ENCODE data around the gene CTDSP1. TPM values are rescaled to one million over a fixed set of nuclear protein-coding genes. Genes with fewer than 3 reads are reported as not detected.

Gene CTDSP1
- total and polyA plus RNA-seq, 10 donors, result 65.6 to 184 (median 135) TPM

DNA sequence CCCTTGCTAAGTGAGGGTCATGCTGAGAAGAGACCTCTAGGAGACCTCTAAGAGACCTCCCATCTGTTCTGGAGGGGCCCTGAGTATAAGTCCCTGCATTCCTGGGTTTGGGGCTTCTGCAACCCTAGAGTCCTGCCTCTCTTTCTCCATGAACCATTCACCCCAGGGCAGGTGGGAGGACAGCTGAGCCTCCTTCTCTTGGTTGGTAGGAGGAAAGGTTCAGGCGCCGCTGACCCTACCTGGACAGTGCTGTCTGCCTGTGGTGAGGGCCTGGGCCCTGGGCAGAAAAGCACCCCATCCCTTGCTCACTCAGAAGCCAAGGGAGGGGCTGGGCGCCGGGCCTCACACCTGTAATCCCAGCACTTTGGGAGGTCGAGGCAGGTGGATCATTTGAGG, 18.7 kb downstream of the CTDSP1 start:
- H3K27ac ChIP-seq, result no peak overlapping the region
- TF ChIP-seq, protein P1, sequence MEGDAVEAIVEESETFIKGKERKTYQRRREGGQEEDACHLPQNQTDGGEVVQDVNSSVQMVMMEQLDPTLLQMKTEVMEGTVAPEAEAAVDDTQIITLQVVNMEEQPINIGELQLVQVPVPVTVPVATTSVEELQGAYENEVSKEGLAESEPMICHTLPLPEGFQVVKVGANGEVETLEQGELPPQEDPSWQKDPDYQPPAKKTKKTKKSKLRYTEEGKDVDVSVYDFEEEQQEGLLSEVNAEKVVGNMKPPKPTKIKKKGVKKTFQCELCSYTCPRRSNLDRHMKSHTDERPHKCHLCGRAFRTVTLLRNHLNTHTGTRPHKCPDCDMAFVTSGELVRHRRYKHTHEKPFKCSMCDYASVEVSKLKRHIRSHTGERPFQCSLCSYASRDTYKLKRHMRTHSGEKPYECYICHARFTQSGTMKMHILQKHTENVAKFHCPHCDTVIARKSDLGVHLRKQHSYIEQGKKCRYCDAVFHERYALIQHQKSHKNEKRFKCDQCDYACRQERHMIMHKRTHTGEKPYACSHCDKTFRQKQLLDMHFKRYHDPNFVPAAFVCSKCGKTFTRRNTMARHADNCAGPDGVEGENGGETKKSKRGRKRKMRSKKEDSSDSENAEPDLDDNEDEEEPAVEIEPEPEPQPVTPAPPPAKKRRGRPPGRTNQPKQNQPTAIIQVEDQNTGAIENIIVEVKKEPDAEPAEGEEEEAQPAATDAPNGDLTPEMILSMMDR (IDR thresholded peaks at IDR 0.05 in 8 of 11, conservative IDR thresholded peaks at IDR 0.05 in 3 of 11), result no peak
- TF ChIP-seq POLR2AphosphoS5 (IDR thresholded peaks at IDR 0.05) (no peak), POLR2A (IDR thresholded peaks at IDR 0.05) (no peak)
- intact Hi-C loops (cut with DNase I; ENCODE audit: low total_unique reads), result no loop called here
- H3K4me1 ChIP-seq, result peaks cover 0 to under 1% (median 0%) of the 10 kb centered on the region in 6 donors
- no peaks in the 10 kb centered on the region for H3K9me3 ChIP-seq
- no peaks in the 10 kb centered on the region for H3K27me3 ChIP-seq (replicated peaks in 1 of 7)
- 89 to 97% (median 90%) methylated on average over 4 to 5 of the region's 5 CpGs; no CpG with 5 or more reads in 1 of the 5 donors for WGBS, 5 donors
- H3K36me3 ChIP-seq, result no peaks in the 10 kb centered on the region
- DNase-seq, result no peak
- no peak overlapping the region for H3K4me3 ChIP-seq

DNA sequence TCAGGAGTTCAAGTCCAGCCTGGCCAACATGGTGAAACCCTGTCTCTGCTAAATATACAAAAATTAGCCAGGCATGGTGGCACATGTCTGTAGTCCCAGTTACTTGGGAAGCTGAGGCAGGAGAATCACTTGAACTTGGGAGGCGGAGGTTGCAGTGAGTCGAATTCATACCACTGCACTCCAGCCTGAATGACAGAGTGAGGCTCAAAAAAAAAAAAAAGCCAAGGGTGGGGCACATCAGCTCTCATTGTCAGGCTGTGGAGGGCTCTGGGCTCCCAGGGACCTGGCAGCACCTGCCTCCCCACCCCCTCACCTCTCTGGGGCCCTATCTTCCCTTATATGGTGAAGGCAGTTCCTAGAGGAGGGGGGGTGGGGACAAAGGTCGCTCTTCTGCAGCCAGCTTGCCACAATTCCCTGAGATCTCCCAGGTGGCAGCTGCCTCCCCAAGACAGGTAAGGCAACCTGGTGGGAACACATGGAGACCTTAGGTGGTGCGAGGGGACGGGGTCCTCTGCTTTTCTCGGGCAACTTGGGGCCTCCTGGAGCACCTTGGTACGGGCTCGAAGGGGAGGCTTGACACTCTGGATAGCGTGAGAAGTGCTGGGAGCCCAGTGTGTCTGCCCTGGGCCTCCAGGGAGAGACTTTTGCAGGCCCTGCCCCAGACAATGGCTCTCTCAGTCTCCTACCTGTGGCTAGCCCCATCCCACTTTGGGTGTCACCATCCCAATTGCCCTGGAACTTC, 19.2 kb downstream of the CTDSP1 start, which contains the start of gene VIL1:
TSS of gene VIL1 (plus strand) at position 407 of the 742 bp plus-strand sequence. CDS start 4,656 bp downstream, outside the sequence.
- no peak within 1 kb of the TSS for H3K27ac ChIP-seq
- WGBS, 5 donors, result 87 to 94% (median 89%) methylated on average over 3 to 9 of the region's 9 CpGs
- no peaks in the 10 kb centered on the region for H3K36me3 ChIP-seq
- H3K9me3 ChIP-seq, result no peaks in the 10 kb centered on the region
- H3K27me3 ChIP-seq (replicated peaks in 1 of 7), result no peaks in the 10 kb centered on the region
- no peaks in the 10 kb centered on the region for H3K4me1 ChIP-seq
- DNase-seq, result no peak
- TF ChIP-seq POLR2AphosphoS5 (IDR thresholded peaks at IDR 0.05), result no peak
- TF ChIP-seq POLR2A (IDR thresholded peaks at IDR 0.05), result no peak
- H3K4me3 ChIP-seq, result no peak within 1 kb of the TSS
- intact Hi-C loops (cut with DNase I; ENCODE audit: low total_unique reads), result no loop called here

DNA sequence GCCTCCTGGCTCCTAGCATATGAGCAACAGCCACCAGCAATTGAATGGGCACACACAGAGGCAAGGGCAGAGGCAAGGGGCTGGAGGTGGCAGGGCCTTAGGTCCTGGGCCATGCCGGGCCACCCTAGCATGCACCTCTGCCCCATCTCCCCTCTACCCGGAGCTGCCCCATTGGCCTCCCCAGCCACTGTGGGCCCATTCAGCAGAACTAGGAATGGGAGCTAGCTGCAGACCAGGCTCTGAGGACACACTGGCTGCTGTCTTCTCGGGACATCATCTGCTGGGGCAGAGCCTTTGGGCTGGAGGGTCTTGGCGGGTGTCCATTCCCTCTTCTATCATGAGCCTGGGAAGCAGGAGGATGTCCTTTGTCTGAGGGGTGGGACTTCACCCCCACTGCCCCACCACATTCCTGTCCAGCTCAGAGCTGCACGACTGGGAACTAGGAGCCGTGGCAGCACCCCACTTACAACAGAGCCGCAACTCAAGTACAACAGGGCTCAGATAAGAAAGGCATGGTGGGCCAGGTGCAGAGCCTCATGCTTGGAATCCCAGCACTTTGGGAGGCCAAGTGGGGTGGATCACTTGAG, 20.1 kb downstream of the CTDSP1 start:
- Histone ChIP-seq H3K27me3 (replicated peaks in 1 of 7) (no peaks in the 10 kb centered on the region), H3K4me3 (no peak overlapping the region), H3K4me1 (no peaks in the 10 kb centered on the region), H3K36me3 (no peaks in the 10 kb centered on the region), H3K27ac (no peak overlapping the region), H3K9me3 (no peaks in the 10 kb centered on the region)
- TF ChIP-seq, protein P1 (IDR thresholded peaks at IDR 0.05 in 8 of 11, conservative IDR thresholded peaks at IDR 0.05 in 3 of 11), result no peak
- TF ChIP-seq POLR2A (IDR thresholded peaks at IDR 0.05), result no peak
- no peak for TF ChIP-seq POLR2AphosphoS5 (IDR thresholded peaks at IDR 0.05)
- WGBS, 5 donors, result 82 to 95% (median 90%) methylated on average over 7 of the region's 7 CpGs
- DNase-seq, result no peak
- intact Hi-C loops (cut with DNase I; ENCODE audit: low total_unique reads), result no loop called here

DNA sequence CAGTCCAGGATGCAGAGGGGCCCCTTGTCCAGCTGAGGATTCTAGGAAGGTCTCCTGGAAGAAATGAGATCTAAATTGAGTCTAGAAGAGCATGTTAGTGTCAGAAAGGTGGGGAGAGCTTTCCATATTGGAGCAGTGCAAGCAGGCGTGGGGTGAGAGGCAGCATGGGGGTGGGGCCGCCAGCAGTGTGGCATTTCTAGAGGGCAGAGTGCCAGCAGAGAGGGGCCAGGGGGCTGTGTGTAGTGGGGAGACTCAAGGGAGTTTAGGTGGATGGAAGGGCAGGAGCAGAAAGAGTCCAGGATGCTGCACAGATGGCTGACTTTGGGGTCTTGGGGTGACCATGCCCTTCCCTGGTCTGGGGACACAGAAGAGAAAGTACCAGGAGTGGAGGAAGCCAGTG, 21.4 kb downstream of the CTDSP1 start:
- Histone ChIP-seq H3K4me1 (no peaks in the 10 kb centered on the region), H3K27me3 (replicated peaks in 1 of 7) (no peaks in the 10 kb centered on the region), H3K36me3 (no peaks in the 10 kb centered on the region), H3K9me3 (no peaks in the 10 kb centered on the region), H3K4me3 (no peak overlapping the region), H3K27ac (no peak overlapping the region)
- TF ChIP-seq, protein P1 (IDR thresholded peaks at IDR 0.05 in 8 of 11, conservative IDR thresholded peaks at IDR 0.05 in 3 of 11), result no peak
- TF ChIP-seq POLR2A (IDR thresholded peaks at IDR 0.05) (no peak), POLR2AphosphoS5 (IDR thresholded peaks at IDR 0.05) (no peak)
- WGBS, 5 donors, result 79 to 93% (median 89%) methylated on average over 2 of the region's 2 CpGs
- DNase-seq, result no peak
- intact Hi-C loops (cut with DNase I; ENCODE audit: low total_unique reads), result no loop called here

All from spleen (tissue), 11 donors.